HFFc6 (cell line): ENCODE data around the gene GPR152. TPM values are rescaled to one million over a fixed set of nuclear protein-coding genes. Genes with fewer than 3 reads are reported as not detected.

Experiments used
- DNase-seq: peaks from one replicate; pipeline ENCODE4 v3.0.0-alpha.2; 2018
- H3K27ac Mint-ChIP-seq: 2 replicates; pipeline ENCODE4 v1.8.0; 2020; ENCODE audit warnings: mild to moderate bottlenecking, mixed read lengths
- H3K27me3 Mint-ChIP-seq: 2 replicates; pipeline ENCODE4 v1.8.0; 2021; ENCODE audit warnings: mild to moderate bottlenecking, moderate library complexity, mixed read lengths; ENCODE audit not compliant: insufficient read depth
- H3K36me3 Mint-ChIP-seq: 2 replicates; pipeline ENCODE4 v1.8.0; 2021; ENCODE audit warnings: low read depth, mixed read lengths
- H3K4me1 Mint-ChIP-seq: 2 replicates; pipeline ENCODE4 v1.8.0; 2020; ENCODE audit warnings: low read depth, mixed read lengths
- H3K4me3 Mint-ChIP-seq: 2 replicates; pipeline ENCODE4 v1.8.0; 2020; ENCODE audit warnings: mild to moderate bottlenecking, moderate library complexity, mixed read lengths
- H3K9me3 Mint-ChIP-seq: 2 replicates; pipeline ENCODE4 v1.8.0; 2020; ENCODE audit warnings: mild to moderate bottlenecking, mixed read lengths
- total RNA-seq, 6 experiments: library from RNA; stranded (reverse); fragmentation: NEBNext Ultra II Directional; extraction: Animal tissue kit (Norgen Biotek cat#: 25700); gene quantifications; 2 replicates in 1 of 6; 3 replicates in 5 of 6; pipeline ENCODE4 v1.2.3, GENCODE V29; 2021
- TF ChIP-seq, protein P1 (sequence below): fragments of 200-600 bp; sonication (generic); IDR thresholded peaks from 2 replicates; pipeline ENCODE4 v1.5.0; 2021; ENCODE audit warnings: antibody characterized with exemption, mild to moderate bottlenecking

The GPR152 gene
- total RNA-seq, 6 experiments from 2014 or later: not detected

DNA sequence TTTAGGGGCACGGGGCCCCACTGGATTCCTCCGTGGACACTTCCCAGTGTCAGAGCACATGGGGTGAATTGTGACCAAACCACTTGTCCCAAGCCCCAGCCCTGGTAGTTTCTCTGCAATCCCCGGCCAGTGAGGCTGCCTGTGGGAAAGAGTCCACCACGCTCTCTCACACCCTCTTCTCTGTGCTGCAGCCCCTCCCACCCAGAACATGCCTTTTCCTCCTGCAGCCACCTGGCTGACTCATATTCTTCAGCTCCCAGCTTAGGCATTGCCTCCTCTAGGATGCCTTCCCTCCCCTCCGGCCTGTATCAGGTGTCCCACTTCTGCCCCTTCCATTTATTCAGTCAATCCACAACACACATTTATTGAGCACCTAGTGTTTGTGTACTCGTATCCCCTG is 29.6 kb downstream of the GPR152 start:
- Mint-ChIP-seq H3K4me3 (no peak overlapping the region), H3K27me3 (no peaks in the 10 kb centered on the region; the same call in none of the 2 replicates), H3K9me3 (no peaks in the 10 kb centered on the region), H3K4me1 (peaks cover 3% of the 10 kb centered on the region; the same call in 1 of the 2 replicates), H3K27ac (no peak overlapping the region), H3K36me3 (no peaks in the 10 kb centered on the region)
- TF ChIP-seq, protein P1, sequence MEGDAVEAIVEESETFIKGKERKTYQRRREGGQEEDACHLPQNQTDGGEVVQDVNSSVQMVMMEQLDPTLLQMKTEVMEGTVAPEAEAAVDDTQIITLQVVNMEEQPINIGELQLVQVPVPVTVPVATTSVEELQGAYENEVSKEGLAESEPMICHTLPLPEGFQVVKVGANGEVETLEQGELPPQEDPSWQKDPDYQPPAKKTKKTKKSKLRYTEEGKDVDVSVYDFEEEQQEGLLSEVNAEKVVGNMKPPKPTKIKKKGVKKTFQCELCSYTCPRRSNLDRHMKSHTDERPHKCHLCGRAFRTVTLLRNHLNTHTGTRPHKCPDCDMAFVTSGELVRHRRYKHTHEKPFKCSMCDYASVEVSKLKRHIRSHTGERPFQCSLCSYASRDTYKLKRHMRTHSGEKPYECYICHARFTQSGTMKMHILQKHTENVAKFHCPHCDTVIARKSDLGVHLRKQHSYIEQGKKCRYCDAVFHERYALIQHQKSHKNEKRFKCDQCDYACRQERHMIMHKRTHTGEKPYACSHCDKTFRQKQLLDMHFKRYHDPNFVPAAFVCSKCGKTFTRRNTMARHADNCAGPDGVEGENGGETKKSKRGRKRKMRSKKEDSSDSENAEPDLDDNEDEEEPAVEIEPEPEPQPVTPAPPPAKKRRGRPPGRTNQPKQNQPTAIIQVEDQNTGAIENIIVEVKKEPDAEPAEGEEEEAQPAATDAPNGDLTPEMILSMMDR: no peak
- DNase-seq: no peak

DNA sequence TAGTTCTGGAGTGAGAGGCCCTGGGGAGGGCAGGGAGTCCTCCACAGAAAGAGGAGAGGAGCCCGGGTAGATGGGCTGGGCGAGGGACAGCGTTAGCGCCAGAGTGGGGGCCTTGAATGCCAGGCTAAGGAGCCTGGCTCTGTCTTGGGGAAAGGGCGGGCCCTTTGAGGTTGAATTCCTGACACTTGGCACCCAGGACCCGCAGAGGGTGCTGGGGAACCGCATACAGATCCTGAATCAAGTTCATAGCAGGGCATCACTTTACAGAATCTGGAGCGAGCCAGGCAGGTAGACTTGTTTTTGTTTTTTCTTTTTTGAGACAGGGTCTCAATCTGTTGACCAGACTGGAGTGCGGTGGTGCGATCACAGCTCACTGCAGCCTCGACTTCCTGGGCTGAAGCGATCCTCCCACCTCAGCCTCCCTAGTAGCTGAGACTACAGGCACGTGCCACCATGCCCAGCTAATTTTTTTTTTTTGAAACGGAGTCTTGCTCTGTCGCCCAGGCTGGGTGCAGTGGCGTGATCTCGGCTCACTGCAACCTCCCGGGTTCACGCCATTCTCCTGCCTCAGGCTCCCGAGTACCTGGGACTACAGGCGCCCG is 31.0 kb downstream of the GPR152 start:
- Mint-ChIP-seq H3K9me3 (no peaks in the 10 kb centered on the region), H3K27ac (no peak overlapping the region), H3K36me3 (no peaks in the 10 kb centered on the region), H3K27me3 (no peaks in the 10 kb centered on the region; the same call in none of the 2 replicates), H3K4me1 (no peaks in the 10 kb centered on the region), H3K4me3 (peak overlapping the region; percentile 59)
- no peak for DNase-seq
- TF ChIP-seq, protein P1: no peak

GRCh38 chr11:67420646-67421429 is 31.7 kb downstream of the GPR152 start:
- no peak overlapping the region for H3K27ac Mint-ChIP-seq
- no peaks in the 10 kb centered on the region for H3K36me3 Mint-ChIP-seq
- no peaks in the 10 kb centered on the region; the same call in none of the 2 replicates for H3K27me3 Mint-ChIP-seq
- H3K9me3 Mint-ChIP-seq: no peaks in the 10 kb centered on the region
- TF ChIP-seq, protein P1: no peak
- peak; percentile 79 for DNase-seq
- no peaks in the 10 kb centered on the region for H3K4me1 Mint-ChIP-seq
- H3K4me3 Mint-ChIP-seq: peak overlapping the region; percentile 59

DNA sequence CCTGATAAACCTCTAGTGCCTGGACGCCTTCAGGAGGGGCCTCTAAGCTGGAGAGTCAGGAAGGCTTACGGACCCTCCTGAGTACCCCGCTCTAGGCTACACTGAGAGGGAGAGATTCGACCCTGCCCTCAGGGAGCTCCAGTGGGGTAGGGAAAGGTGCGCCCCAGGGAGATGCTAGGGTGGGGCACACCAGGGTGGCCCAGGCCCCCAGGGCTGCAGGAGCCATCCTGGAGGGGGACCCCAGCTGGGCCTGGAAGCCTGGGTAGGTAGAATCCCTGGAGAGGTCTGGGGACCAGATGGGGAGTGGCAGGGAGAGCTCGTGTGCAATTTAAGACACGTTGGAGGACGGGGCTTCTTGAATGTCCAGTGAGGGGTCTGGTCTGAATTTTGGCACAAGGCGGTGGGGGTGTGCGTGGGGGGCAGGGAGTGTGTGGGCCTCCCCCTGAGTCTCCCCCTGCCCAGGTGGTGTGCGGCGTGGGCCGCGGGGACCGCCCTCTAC is 32.3 kb downstream of the GPR152 start:
- Mint-ChIP-seq H3K27me3 (peaks cover under 1% of the 10 kb centered on the region), H3K4me1 (no peaks in the 10 kb centered on the region), H3K4me3 (peak overlapping the region; percentile 67), H3K9me3 (no peaks in the 10 kb centered on the region), H3K27ac (peak overlapping the region; percentile 45; the same call in 1 of the 2 replicates), H3K36me3 (no peaks in the 10 kb centered on the region)
- TF ChIP-seq, protein P1: no peak
- DNase-seq: no peak

GRCh38 chr11:67419325-67420049 is 33.0 kb downstream of the GPR152 start:
- no peak overlapping the region for H3K4me3 Mint-ChIP-seq
- peaks cover 2% of the 10 kb centered on the region for H3K27me3 Mint-ChIP-seq
- no peaks in the 10 kb centered on the region for H3K36me3 Mint-ChIP-seq
- no peaks in the 10 kb centered on the region for H3K4me1 Mint-ChIP-seq
- no peak for DNase-seq
- no peak overlapping the region for H3K27ac Mint-ChIP-seq
- no peaks in the 10 kb centered on the region for H3K9me3 Mint-ChIP-seq
- TF ChIP-seq, protein P1: no peak
